Endothelial cell of umbilical vein (primary cell): ENCODE results near the gene TTLL9. TPM values are rescaled to one million over a fixed set of nuclear protein-coding genes. Genes with fewer than 3 reads are reported as not detected.

ENCODE experiments used
- BruUV-seq: library from RNA; stranded (reverse); fragments of 400-500 nt; replicated peaks from 2 replicates; lab custom pipeline; 2021; lab: Mats Ljungman, UMichigan
- CTCF ChIA-PET: fragments of 300-600, 350-600 bp; sonication (Branson Sonifier 250); formaldehyde crosslinking; loops from one replicate; lab custom pipeline; 2021; ENCODE audit warnings: antibody characterized with exemption, inconsistent platforms; lab: Charles Lee
- POLR2A ChIA-PET: fragments of 300-600, 350-600 bp; sonication (Branson Sonifier 250); formaldehyde crosslinking; loops from one replicate; lab custom pipeline; 2021; ENCODE audit warnings: antibody characterized with exemption, inconsistent platforms; lab: Charles Lee
- DNase-seq: peaks from one replicate; pipeline ENCODE4 v3.0.0-alpha.2; 2011; ENCODE audit warnings: low read depth, low spot score
- FAIRE-seq: peaks from 2 replicates; lab custom pipeline; 2011; peaks lifted over from hg19 to GRCh38; lab: Jason Lieb, UNC
- H2AFZ ChIP-seq: 2 replicates; pipeline ENCODE4 v1.6.0; 2012; ENCODE audit warnings: low read depth, low read length, control low read depth, inconsistent platforms
- H3K27ac ChIP-seq: 2 replicates; pipeline ENCODE4 v1.5.1; 2011; ENCODE audit warnings: low read depth, mild to moderate bottlenecking, control low read depth, low read length, moderate library complexity; ENCODE audit not compliant: insufficient read depth
- H3K27me3 ChIP-seq, 2 experiments: 2 replicates each; pipeline versions ENCODE4 v1.6.0 to v1.6.1; 2011; ENCODE audit warnings: low read length in 2 of 2, mixed read lengths in 1 of 2; ENCODE audit not compliant: control insufficient read depth in 2 of 2, insufficient read depth in 2 of 2
- H3K36me3 ChIP-seq, 2 experiments: 2 replicates in 1 of 2; 3 replicates in 1 of 2; pipeline ENCODE4 v1.5.1; 2011; ENCODE audit warnings: low read length in 2 of 2, mild to moderate bottlenecking in 1 of 2, moderate library complexity in 1 of 2; ENCODE audit not compliant: control insufficient read depth in 2 of 2, insufficient read depth in 2 of 2; ENCODE audit errors: extremely low read depth in 1 of 2
- H3K4me1 ChIP-seq: 3 replicates; pipeline ENCODE4 v1.5.1; 2011; ENCODE audit warnings: mild to moderate bottlenecking, low read length; ENCODE audit not compliant: control insufficient read depth, insufficient read depth; ENCODE audit errors: extremely low read depth
- H3K4me2 ChIP-seq: 2 replicates; pipeline ENCODE4 v1.6.1; 2011; ENCODE audit warnings: low read length, control low read depth, mixed read lengths; ENCODE audit not compliant: insufficient read depth
- H3K4me3 ChIP-seq, 3 experiments: fragments of 200-600 bp in 1 of 3; sonication (generic), shearing (Covaris generic) in 1 of 3; replicated peaks in 1 of 3; 2 replicates each; pipeline ENCODE4 v1.5.1; 2011 to 2016; ENCODE audit warnings: control low read depth in 3 of 3, low read length in 3 of 3, mild to moderate bottlenecking in 2 of 3, inconsistent platforms in 1 of 3, low read depth in 1 of 3, moderate library complexity in 1 of 3; ENCODE audit not compliant: insufficient read depth in 1 of 3
- H3K79me2 ChIP-seq: 2 replicates; pipeline ENCODE4 v1.6.0; 2012; ENCODE audit warnings: low read length, inconsistent platforms; ENCODE audit not compliant: control insufficient read depth, insufficient read depth
- H3K9ac ChIP-seq: replicated peaks from 2 replicates; pipeline ENCODE3; 2011; ENCODE audit warnings: low read length, control low read depth; ENCODE audit not compliant: insufficient read depth; ENCODE audit errors: extremely low read depth
- H3K9me1 ChIP-seq: replicated peaks from 3 replicates; pipeline ENCODE4 v1.6.0; 2011; ENCODE audit warnings: mild to moderate bottlenecking, low read length; ENCODE audit not compliant: control insufficient read depth, insufficient read depth; ENCODE audit errors: extremely low read depth
- H3K9me3 ChIP-seq: replicated peaks from 2 replicates; pipeline ENCODE4 v1.5.1; 2012; ENCODE audit warnings: low read length, inconsistent platforms; ENCODE audit not compliant: control insufficient read depth, insufficient read depth
- H4K20me1 ChIP-seq: replicated peaks from 2 replicates; pipeline ENCODE3; 2011; ENCODE audit warnings: mild to moderate bottlenecking, low read length; ENCODE audit not compliant: control insufficient read depth, insufficient read depth; ENCODE audit errors: extremely low read depth
- CTCF ChIP-seq, 2 donors: IDR thresholded peaks; 1 replicate in 1 of 2; 2 replicates in 1 of 2; pipeline ENCODE4 v1.5.1; 2011; ENCODE audit warnings: low read length in 2 of 2, mild to moderate bottlenecking in 2 of 2, moderate library complexity in 2 of 2, control low read depth in 1 of 2, inconsistent platforms in 1 of 2, low read depth in 1 of 2; ENCODE audit not compliant: insufficient read depth in 1 of 2; ENCODE audit errors: extremely low read depth in 1 of 2
- FOS ChIP-seq: IDR thresholded peaks from 2 replicates; pipeline ENCODE4 v1.6.1; 2011; ENCODE audit warnings: mild to moderate bottlenecking, low read length, moderate library complexity, borderline replicate concordance; ENCODE audit not compliant: insufficient read depth
- GATA2 ChIP-seq: IDR thresholded peaks from 2 replicates; pipeline ENCODE4 v1.7.0; 2011; ENCODE audit warnings: low read depth, mild to moderate bottlenecking, moderate library complexity, mixed read lengths, low read length; ENCODE audit not compliant: insufficient read length, insufficient read depth
- JUN ChIP-seq: IDR thresholded peaks from 2 replicates; pipeline ENCODE4 v1.6.1; 2011; ENCODE audit warnings: borderline replicate concordance, low read depth; ENCODE audit not compliant: insufficient read length, insufficient read depth
- MAX ChIP-seq: IDR thresholded peaks from 2 replicates; pipeline ENCODE4 v1.6.1; 2011; ENCODE audit not compliant: insufficient read depth, insufficient read length
- dilution Hi-C: fragments of 300-500 bp; cut with MboI; formaldehyde crosslinking; loops from one replicate; pipeline ENCODE4 v1.15.0; 2019; ENCODE audit warnings: low sequenced_read_pairs; ENCODE audit not compliant: extremely low pct_ligation_motif_present
- intact Hi-C: fragments of 100-400 bp; cut with micrococcal nuclease; formaldehyde crosslinking; loops from one replicate; pipeline ENCODE4 v1.10.0; 2022
- polyA plus RNA-seq, 4 experiments: library from polyadenylated mRNA; depleted of rRNA in 3 of 4; stranded (reverse) in 3 of 4; unstranded in 1 of 4; fragments of >200 nt; gene quantifications; 2 replicates each; pipeline versions ENCODE4 v1.2.1 to v1.2.3, GENCODE V29; 2011 to 2012; ENCODE audit warnings: missing spikeins in 1 of 4
- total RNA-seq: library from RNA; stranded (reverse); gene quantifications from 2 replicates; pipeline ENCODE4 v1.2.3, GENCODE V29; 2021

TTLL9 gene
- total and polyA plus RNA-seq, 2 donors (not counting 3 experiments of a cell fraction or from before 2014, with no cell fraction given), result 0.03 TPM; not detected in 1

- H3K4me3 ChIP-seq, result no peak within 1 kb of the TSS
These were observed 25.1 kb upstream of the TTLL9 start, which contains the start of gene FOXS1 for GRCh38 chr20:31845300-31845863. TSS of gene FOXS1 (minus strand) at chr20:31845604. CDS start at chr20:31845542, 62 bp downstream.

More at GRCh38 chr20:31845300-31845863, 25.1 kb upstream of the TTLL9 start, which contains the start of gene FOXS1:
- DNase-seq (peak; percentile 17), FAIRE-seq (no peak)
- H3K27ac ChIP-seq, result no peak within 1 kb of the TSS
- peaks cover 9 to 11% of the 10 kb centered on the region in 2 experiments for H3K27me3 ChIP-seq
- intact Hi-C loops, result no loop called here
- H3K79me2 ChIP-seq, result no peaks in the 10 kb centered on the region
- no peaks in the 10 kb centered on the region for H3K9me3 ChIP-seq
- H4K20me1 ChIP-seq, result no peaks in the 10 kb centered on the region
- no peaks in the 10 kb centered on the region for H3K9me1 ChIP-seq
- BruUV-seq, result no TSS peak
- dilution Hi-C loops, result no loop called here
- H3K4me1 ChIP-seq, result peaks cover 22% of the 10 kb centered on the region
- TF ChIP-seq GATA2 (no peak), CTCF (IDR thresholded peaks at IDR 0.05; ENCODE audit: extremely low read depth in 1 of 2, insufficient read depth in 1 of 2, low read depth in 1 of 2, low read length in 2 of 2) (no peak), FOS (no peak), MAX (no peak), JUN (no peak)
- H3K4me2 ChIP-seq, result no peak within 1 kb of the TSS
- CTCF ChIA-PET, result interaction anchor here (0.8 to 18.2 kb wide), 8 partner anchors 10 to 245 kb away, joined by 3 to 619 read pairs (median 4); partner anchors contain the start of genes MYLK2 and PDRG1
- no peaks in the 10 kb centered on the region for H3K36me3 ChIP-seq
- H2AFZ ChIP-seq, result peak within 1 kb of the TSS; percentile 55
- no peak within 1 kb of the TSS for H3K9ac ChIP-seq
- POLR2A ChIA-PET, result no interaction called here
